Heart left ventricle (tissue), 16 donors: ENCODE data around the gene FBXO38. TPM values are rescaled to one million over a fixed set of nuclear protein-coding genes. Genes with fewer than 3 reads are reported as not detected.

Experiments used
- ATAC-seq, 4 donors: fragments of 200-7000 bp; cut with Tn5 transposase; one replicate each; pipeline ENCODE4 v1.9.1; 2020 to 2022; ENCODE audit warnings: moderate library complexity in 4 of 4, mild to moderate bottlenecking in 3 of 4, moderate number of reproducible peaks in 1 of 4
- DNase-seq, 5 donors: peaks; one replicate each; pipeline ENCODE4 v3.0.0-alpha.2; 2020
- H3K27ac ChIP-seq, 12 donors: fragments of 200-600 bp; sonication (generic) in 4 of 12; one replicate each; pipeline versions ENCODE4 v1.5.0 to v1.8.0; 2016 to 2022; ENCODE audit warnings: mild to moderate bottlenecking in 2 of 12
- H3K27me3 ChIP-seq, 9 donors: fragments of 200-600 bp; sonication (generic) in 2 of 9; one replicate each; pipeline versions ENCODE4 v1.5.1 to v1.8.0; 2016 to 2022; ENCODE audit warnings: mild to moderate bottlenecking in 3 of 9
- H3K36me3 ChIP-seq, 9 donors: fragments of 200-600 bp; sonication (generic) in 2 of 9; one replicate each; pipeline versions ENCODE4 v1.5.0 to v1.8.0; 2018 to 2022; ENCODE audit warnings: mild to moderate bottlenecking in 2 of 9
- H3K4me1 ChIP-seq, 12 donors: fragments of 200-600 bp; sonication (generic) in 4 of 12; one replicate each; pipeline versions ENCODE4 v1.5.0 to v1.8.0; 2016 to 2022; ENCODE audit warnings: mild to moderate bottlenecking in 3 of 12
- H3K4me3 ChIP-seq, 12 donors: fragments of 200-600 bp; sonication (generic) in 4 of 12; one replicate each; pipeline versions ENCODE4 v1.5.0 to v1.8.0; 2017 to 2022; ENCODE audit warnings: mild to moderate bottlenecking in 9 of 12, moderate library complexity in 4 of 12
- H3K9me3 ChIP-seq, 12 donors: fragments of 200-600 bp; sonication (generic) in 4 of 12; one replicate each; pipeline versions ENCODE4 v1.5.0 to v1.8.0; 2016 to 2022; ENCODE audit warnings: mild to moderate bottlenecking in 1 of 12
- POLR2A ChIP-seq, 2 donors: fragments of 450-650 bp; IDR thresholded peaks; one replicate each; pipeline ENCODE4 v1.6.1; 2017; ENCODE audit warnings: antibody characterized with exemption in 2 of 2, mild to moderate bottlenecking in 2 of 2, moderate library complexity in 2 of 2
- WGBS, 4 donors: extraction: QIAGEN DNeasy Blood & Tissue Kit in 2 of 4; methylation state at CpG; one replicate each; pipeline versions ENCODE4 v1.1.5 to v1.1.7; 2013 to 2018; 5-methylcytosine and 5-hydroxymethylcytosine counted together
- intact Hi-C, 10 donors: fragments of 100-400 bp; cut with DNase I; formaldehyde crosslinking; loops; one replicate each; pipeline versions ENCODE4 v1.11.1 to v1.14.2; 2022
- polyA plus RNA-seq, 2 donors: library from polyadenylated mRNA; stranded (reverse); fragments of 200-250 nt; gene quantifications; one replicate each; pipeline ENCODE4 v1.2.3, GENCODE V29; 2013
- total RNA-seq, 9 donors: library from RNA; depleted of rRNA in 2 of 9; stranded (reverse); fragments of >200 nt in 2 of 9; fragmentation: NEBNext Ultra II Directional in 3 of 9; extraction: Animal tissue kit (Norgen Biotek cat#: 25700) in 3 of 9; gene quantifications; one replicate each; pipeline versions ENCODE4 v1.1.0 to v1.2.4, GENCODE V29; 2016 to 2023
- TF ChIP-seq, protein P1 (sequence below), 12 donors: fragments of 200-600 bp; sonication (generic) in 4 of 12; IDR thresholded peaks; one replicate each; pipeline versions ENCODE4 v1.5.0 to v1.8.0; 2018 to 2022; ENCODE audit warnings: antibody characterized with exemption in 12 of 12, mild to moderate bottlenecking in 5 of 12
- donor health status: ischemic (EF 13 %, LVEDD 7.1; RV severe dilation, severe dysfunction).
- donor health status: healthy with polysubstance abuse.
- donor health status: DM: no; HTN: yes; CAD: no.
- donor health status: DM: no; HTN: no; CAD: no.
- donor health status: ischemic (EF 25% LVEDD 6.9; RV normal size, moderate dysfunction).
- donor health status: ischemic (EF 25% LVEDD 5.7; RV mildly dilated, moderate dysfunction).
- donor health status: healthy.
- donor health status: DM: yes; HTN: yes; CAD: no.
- donor health status: ischemic (EF 35%, LVEDD 5.7; RV mildly dilated, moderate dysfunction).
- donor health status: nonischemic (EF 11% LVEDD 7.7; RV severe dilation, severe dysfunction).
- donor health status: DM: yes; HTN: yes; CAD: no.
- donor health status: PGD.
- donor health status: ischemic (EF 29% LVEDD 5.4; RV normal size, mild dysfunction).
- donor health status: nonischemic (EF 23%, LVEDD 6.1; RV moderate dilation, normal function).

Gene FBXO38
- total and polyA plus RNA-seq, 11 donors = 11.7 to 56.0 (median 36.5) TPM

DNA sequence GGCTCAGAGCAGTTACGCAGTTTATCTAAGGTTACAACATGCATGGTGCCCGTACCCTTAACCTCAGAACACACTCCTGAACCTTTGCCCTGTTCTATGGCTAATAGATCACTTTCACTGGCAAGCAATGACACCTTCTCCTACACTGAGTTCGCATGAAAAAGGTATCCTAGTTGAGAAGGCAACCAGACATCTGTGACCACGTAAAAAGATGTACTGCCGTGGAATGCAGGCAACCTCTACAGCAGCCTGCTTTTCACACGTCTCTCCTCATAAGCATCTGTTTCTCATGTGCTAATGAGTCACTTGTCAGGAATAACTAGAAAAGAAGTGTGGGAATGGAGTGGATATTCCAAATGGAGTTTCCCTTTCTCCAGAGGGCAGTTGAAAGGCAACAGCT is 71.4 kb downstream of the FBXO38 start:
- H3K27me3 ChIP-seq = no peaks in the 10 kb centered on the region
- peak overlapping the region; percentile 10 to 81 (median 70) for H3K27ac ChIP-seq
- DNase-seq = no peak
- no peaks in the 10 kb centered on the region for H3K9me3 ChIP-seq
- 44 to 60% (median 55%) methylated on average over 6 of the region's 6 CpGs for WGBS, 4 donors
- ATAC-seq = peak in 3 of 4 donors; percentile 18 to 59 (median 56)
- peaks cover 0 to 34% (median 14%) of the 10 kb centered on the region in 12 donors for H3K4me1 ChIP-seq
- TF ChIP-seq POLR2A (IDR thresholded peaks at IDR 0.05) = no peak
- TF ChIP-seq, protein P1, sequence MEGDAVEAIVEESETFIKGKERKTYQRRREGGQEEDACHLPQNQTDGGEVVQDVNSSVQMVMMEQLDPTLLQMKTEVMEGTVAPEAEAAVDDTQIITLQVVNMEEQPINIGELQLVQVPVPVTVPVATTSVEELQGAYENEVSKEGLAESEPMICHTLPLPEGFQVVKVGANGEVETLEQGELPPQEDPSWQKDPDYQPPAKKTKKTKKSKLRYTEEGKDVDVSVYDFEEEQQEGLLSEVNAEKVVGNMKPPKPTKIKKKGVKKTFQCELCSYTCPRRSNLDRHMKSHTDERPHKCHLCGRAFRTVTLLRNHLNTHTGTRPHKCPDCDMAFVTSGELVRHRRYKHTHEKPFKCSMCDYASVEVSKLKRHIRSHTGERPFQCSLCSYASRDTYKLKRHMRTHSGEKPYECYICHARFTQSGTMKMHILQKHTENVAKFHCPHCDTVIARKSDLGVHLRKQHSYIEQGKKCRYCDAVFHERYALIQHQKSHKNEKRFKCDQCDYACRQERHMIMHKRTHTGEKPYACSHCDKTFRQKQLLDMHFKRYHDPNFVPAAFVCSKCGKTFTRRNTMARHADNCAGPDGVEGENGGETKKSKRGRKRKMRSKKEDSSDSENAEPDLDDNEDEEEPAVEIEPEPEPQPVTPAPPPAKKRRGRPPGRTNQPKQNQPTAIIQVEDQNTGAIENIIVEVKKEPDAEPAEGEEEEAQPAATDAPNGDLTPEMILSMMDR (IDR thresholded peaks at IDR 0.05) = no peak
- H3K36me3 ChIP-seq = no peaks in the 10 kb centered on the region
- intact Hi-C loops = loop anchor here in 1 of 10 donors (10.0 kb wide), 1 partner anchor 270 kb away; no protein-coding TSS in a partner anchor
- H3K4me3 ChIP-seq = no peak overlapping the region

- intact Hi-C loops = loop anchor here in 1 of 10 donors (10.0 kb wide), 1 partner anchor 272 kb away; no protein-coding TSS in a partner anchor
- 52 to 61% (median 56%) methylated on average over 5 of the region's 5 CpGs for WGBS, 4 donors
- no peaks in the 10 kb centered on the region for H3K9me3 ChIP-seq
- DNase-seq (no peak), ATAC-seq (no peak)
- H3K27ac ChIP-seq = no peak overlapping the region
- H3K4me3 ChIP-seq = no peak overlapping the region
- TF ChIP-seq, protein P1 (IDR thresholded peaks at IDR 0.05) = peak in 10 of 12 donors; percentile 19 to 51 (median 30)
- no peak for TF ChIP-seq POLR2A (IDR thresholded peaks at IDR 0.05)
- no peaks in the 10 kb centered on the region for H3K36me3 ChIP-seq
- no peaks in the 10 kb centered on the region for H3K27me3 ChIP-seq
- H3K4me1 ChIP-seq = peaks cover 0 to 34% (median 14%) of the 10 kb centered on the region in 12 donors
Measured at GRCh38 chr5:148457183-148457620, 73.4 kb downstream of the FBXO38 start.

- Histone ChIP-seq H3K4me3 (no peak overlapping the region), H3K27ac (no peak overlapping the region), H3K4me1 (peaks cover 0 to 28% (median 12%) of the 10 kb centered on the region in 12 donors), H3K27me3 (no peaks in the 10 kb centered on the region), H3K36me3 (no peaks in the 10 kb centered on the region), H3K9me3 (no peaks in the 10 kb centered on the region)
- no peak for TF ChIP-seq POLR2A (IDR thresholded peaks at IDR 0.05)
- TF ChIP-seq, protein P1 (IDR thresholded peaks at IDR 0.05) = no peak
- intact Hi-C loops = loop anchor here in 1 of 10 donors (10.0 kb wide), 1 partner anchor 273 kb away; no protein-coding TSS in a partner anchor
- DNase-seq (no peak), ATAC-seq (no peak)
- WGBS, 4 donors = 61 to 78% (median 74%) methylated on average over 3 of the region's 3 CpGs
Measured at GRCh38 chr5:148458036-148458888, 74.5 kb downstream of the FBXO38 start.

GRCh38 chr5:148459669-148460068 is 75.9 kb downstream of the FBXO38 start:
- H3K9me3 ChIP-seq = no peaks in the 10 kb centered on the region
- ATAC-seq (no peak), DNase-seq (no peak)
- H3K4me3 ChIP-seq = no peak overlapping the region
- 73 to 77% (median 74%) methylated on average over 1 of the region's 1 CpG for WGBS, 4 donors
- intact Hi-C loops = loop anchor here in 1 of 10 donors (10.0 kb wide), 1 partner anchor 275 kb away; no protein-coding TSS in a partner anchor
- H3K36me3 ChIP-seq = no peaks in the 10 kb centered on the region
- H3K27ac ChIP-seq = no peak overlapping the region
- H3K4me1 ChIP-seq = peaks cover 0 to 18% (median 5%) of the 10 kb centered on the region in 12 donors
- H3K27me3 ChIP-seq = no peaks in the 10 kb centered on the region
- TF ChIP-seq, protein P1 (IDR thresholded peaks at IDR 0.05) = no peak
